Mucosa of rectum (tissue), 2 donors: Measurements from ENCODE around the gene RPA4.

Experiments used
- H3K27ac ChIP-seq, 2 donors: one replicate each; pipeline ENCODE4 v1.7.0; 2013; ENCODE audit warnings: inconsistent platforms in 2 of 2, low read depth in 2 of 2, low read length in 2 of 2
- H3K27me3 ChIP-seq, 2 donors: one replicate each; pipeline ENCODE4 v1.7.0; 2013; ENCODE audit warnings: low read length in 2 of 2; ENCODE audit not compliant: control insufficient read depth in 2 of 2, insufficient read depth in 2 of 2
- H3K36me3 ChIP-seq, 2 donors: one replicate each; pipeline ENCODE4 v1.7.0; 2013; ENCODE audit warnings: low read length in 2 of 2; ENCODE audit not compliant: control insufficient read depth in 2 of 2, insufficient read depth in 2 of 2
- H3K4me1 ChIP-seq, 2 donors: one replicate each; pipeline ENCODE4 v1.7.0; 2013; ENCODE audit warnings: low read length in 2 of 2, mild to moderate bottlenecking in 1 of 2; ENCODE audit not compliant: control insufficient read depth in 2 of 2, insufficient read depth in 2 of 2
- H3K4me3 ChIP-seq, 2 donors: one replicate each; pipeline ENCODE4 v1.7.0; 2013; ENCODE audit warnings: low read length in 2 of 2
- H3K9ac ChIP-seq, 2 donors: one replicate each; pipeline ENCODE4 v1.7.0; 2013; ENCODE audit warnings: low read length in 2 of 2, low read depth in 1 of 2, mild to moderate bottlenecking in 1 of 2
- H3K9me3 ChIP-seq, 2 donors: one replicate each; pipeline ENCODE4 v1.7.0; 2013; ENCODE audit warnings: low read length in 2 of 2; ENCODE audit not compliant: control insufficient read depth in 2 of 2
- donor health status: healthy.
- donor health status: Normal muscosa, but diverticular disease.

RPA4 gene

DNA sequence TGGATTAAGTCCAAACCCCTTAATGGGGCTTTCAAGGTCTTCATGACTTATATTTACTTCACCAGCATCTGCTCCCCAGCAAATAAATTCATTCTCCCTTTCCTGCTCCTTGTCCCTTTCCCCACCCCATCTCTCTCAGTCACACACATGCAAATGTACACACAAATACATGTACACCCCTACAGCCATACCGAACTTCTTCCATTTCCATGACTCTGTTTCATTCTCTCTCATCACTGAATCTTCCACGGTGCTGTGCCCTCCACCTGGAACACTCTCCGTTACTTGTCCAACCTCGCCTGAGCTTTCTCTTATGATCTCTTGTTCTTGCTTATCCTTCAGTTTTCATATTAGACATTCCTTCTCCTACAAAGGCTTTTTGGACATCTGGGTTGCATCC lies 22.0 kb upstream of the RPA4 start:
- no peak overlapping the region for H3K27ac ChIP-seq
- H3K4me1 ChIP-seq = no peaks in the 10 kb centered on the region
- H3K9ac ChIP-seq = no peak overlapping the region
- H3K36me3 ChIP-seq = no peaks in the 10 kb centered on the region
- no peak overlapping the region for H3K4me3 ChIP-seq
- no peaks in the 10 kb centered on the region for H3K9me3 ChIP-seq
- no peaks in the 10 kb centered on the region for H3K27me3 ChIP-seq

DNA sequence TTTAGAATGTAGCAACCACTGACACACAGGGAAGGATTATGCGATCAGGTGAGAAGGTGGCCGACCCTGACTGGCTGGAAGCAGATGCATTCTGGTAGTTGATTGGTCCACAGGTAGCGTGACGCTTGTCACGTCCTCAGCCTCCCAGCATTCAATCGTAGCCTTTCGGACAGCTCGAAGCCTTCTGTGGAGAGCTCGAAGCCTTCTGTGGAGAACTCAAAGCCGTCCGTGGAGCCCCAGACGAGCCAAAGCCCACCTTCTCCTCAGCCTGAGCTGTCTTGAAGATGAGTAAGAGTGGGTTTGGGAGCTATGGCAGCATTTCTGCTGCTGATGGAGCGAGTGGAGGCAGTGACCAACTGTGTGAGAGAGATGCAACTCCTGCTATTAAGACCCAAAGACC lies 319 bp downstream of the RPA4 start:
- Histone ChIP-seq H3K36me3 (peaks cover 0 to 7% of the 10 kb centered on the region in 2 donors), H3K4me1 (no peaks in the 10 kb centered on the region), H3K9ac (no peak overlapping the region), H3K27me3 (no peaks in the 10 kb centered on the region), H3K27ac (no peak overlapping the region), H3K9me3 (no peaks in the 10 kb centered on the region), H3K4me3 (no peak overlapping the region)

DNA sequence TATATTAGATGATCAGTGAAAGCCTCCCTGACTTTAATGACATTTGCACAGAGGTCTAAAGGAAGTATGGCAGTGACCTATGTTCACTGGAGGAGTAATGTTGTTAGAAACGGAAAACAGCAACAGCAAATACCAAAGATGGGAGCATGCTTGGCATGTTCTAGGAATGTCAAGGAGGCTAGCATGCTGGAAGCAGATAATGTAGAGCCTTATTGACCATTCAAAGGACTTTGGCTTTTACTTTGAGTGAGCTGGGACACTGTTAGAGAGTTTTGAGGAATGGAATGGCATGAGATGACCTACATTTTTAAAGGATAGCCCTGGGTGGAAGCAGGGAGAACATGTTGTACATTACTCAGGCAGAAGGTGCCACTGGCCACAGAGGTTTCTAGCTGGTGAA lies 6.0 kb downstream of the RPA4 start:
- Histone ChIP-seq H3K36me3 (peaks cover 0 to under 1% of the 10 kb centered on the region in 2 donors), H3K27ac (no peak overlapping the region), H3K9me3 (no peaks in the 10 kb centered on the region), H3K27me3 (no peaks in the 10 kb centered on the region), H3K4me3 (no peak overlapping the region), H3K9ac (no peak overlapping the region), H3K4me1 (no peaks in the 10 kb centered on the region)

DNA sequence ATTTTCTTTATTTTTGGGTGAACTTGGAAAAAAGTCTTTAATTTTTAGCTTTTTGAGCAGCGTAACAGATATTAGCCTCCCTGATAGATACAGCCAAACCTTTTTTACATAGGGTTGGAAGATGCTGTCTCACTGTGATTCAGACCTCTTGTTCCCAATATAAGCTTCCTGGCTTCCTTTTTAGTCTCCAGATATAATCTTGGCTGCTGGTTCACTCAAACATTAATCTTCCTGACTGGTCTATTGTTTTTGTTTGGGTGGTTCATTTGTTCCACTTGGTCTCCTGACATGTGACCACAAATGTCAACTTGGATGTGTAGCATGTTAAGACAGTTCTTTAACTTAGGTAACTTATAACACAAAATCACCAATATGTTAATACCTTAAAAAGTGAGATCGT lies 23.0 kb downstream of the RPA4 start:
- no peak overlapping the region for H3K4me3 ChIP-seq
- H3K27ac ChIP-seq = no peak overlapping the region
- no peaks in the 10 kb centered on the region for H3K36me3 ChIP-seq
- no peak overlapping the region for H3K9ac ChIP-seq
- H3K27me3 ChIP-seq = no peaks in the 10 kb centered on the region
- no peaks in the 10 kb centered on the region for H3K4me1 ChIP-seq
- no peaks in the 10 kb centered on the region for H3K9me3 ChIP-seq

DNA sequence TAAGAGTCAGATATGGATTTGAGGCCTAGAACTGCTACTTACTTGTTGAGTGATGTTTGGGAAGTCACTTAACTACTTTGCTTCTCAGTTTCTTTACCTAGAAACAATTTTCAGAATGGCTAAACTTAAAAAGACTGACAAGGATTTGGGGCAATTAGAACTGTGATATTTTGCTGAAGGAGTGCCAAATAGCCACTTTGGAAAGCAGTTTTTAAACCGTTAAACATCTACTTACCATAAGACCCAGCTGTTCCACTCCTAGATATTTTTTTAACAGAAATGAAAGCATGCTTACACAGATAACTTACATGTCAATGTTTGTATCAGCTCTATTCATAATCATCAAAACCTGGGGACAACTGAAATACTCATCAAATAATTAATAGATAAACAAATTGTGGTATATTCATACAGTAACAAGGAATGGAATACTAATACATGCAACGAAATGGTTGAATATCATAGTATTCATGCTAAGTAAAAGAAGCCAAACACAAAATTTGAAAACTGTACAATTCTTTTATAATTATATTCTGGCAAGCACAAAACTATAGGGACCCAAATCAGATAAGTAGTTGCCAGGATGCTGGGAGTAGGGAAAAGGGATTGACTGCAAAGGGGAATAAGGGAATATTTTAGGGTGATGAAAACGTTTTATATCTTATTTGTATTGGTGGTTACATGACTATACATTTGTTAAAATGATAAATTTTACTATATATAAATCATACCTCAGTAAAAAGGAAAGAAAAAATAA lies 24.0 kb downstream of the RPA4 start:
- Histone ChIP-seq H3K4me3 (no peak overlapping the region), H3K36me3 (no peaks in the 10 kb centered on the region), H3K27ac (no peak overlapping the region), H3K9me3 (no peaks in the 10 kb centered on the region), H3K27me3 (no peaks in the 10 kb centered on the region), H3K9ac (no peak overlapping the region), H3K4me1 (no peaks in the 10 kb centered on the region)

DNA sequence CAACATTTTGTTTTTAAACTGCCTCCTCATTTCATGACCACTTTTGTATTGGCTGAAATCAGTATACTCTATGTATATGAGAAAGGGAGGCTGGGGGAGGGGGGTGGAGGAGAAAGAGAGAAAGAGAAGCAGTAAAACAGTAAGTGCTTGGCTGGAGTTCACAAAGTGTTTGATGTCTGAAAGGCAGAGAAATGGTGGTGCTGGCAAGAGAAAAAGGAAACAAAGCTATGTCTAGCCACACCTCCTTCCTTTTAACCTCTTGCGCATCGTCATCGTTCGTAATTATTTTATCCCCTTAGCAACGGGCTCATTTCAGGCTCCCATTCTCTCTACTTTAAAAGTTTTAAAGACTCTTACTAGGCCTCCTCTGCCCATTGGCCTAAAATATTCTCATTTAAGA lies 25.6 kb downstream of the RPA4 start:
- Histone ChIP-seq H3K4me1 (no peaks in the 10 kb centered on the region), H3K27me3 (no peaks in the 10 kb centered on the region), H3K9me3 (no peaks in the 10 kb centered on the region), H3K36me3 (no peaks in the 10 kb centered on the region), H3K4me3 (no peak overlapping the region), H3K27ac (no peak overlapping the region), H3K9ac (no peak overlapping the region)

DNA sequence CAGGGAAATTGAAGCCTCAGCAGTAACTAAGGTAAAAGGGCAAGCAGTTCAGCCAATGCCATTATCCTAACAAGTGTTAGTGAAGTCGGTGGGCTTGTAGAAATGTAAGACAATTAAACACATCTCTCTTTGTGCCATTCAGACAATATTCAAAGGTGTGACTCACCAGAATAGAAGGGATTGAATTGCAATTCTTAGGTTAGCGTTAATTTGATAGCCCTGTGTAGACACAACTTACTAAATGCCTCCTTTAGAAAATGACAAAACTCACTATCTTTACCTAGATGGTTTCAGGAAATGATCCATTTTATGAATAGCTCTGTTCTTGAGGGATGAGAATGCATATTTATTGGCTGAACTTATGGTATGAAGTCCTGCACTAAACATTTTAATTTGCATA lies 35.2 kb downstream of the RPA4 start:
- Histone ChIP-seq H3K9me3 (no peaks in the 10 kb centered on the region), H3K27ac (no peak overlapping the region), H3K4me1 (no peaks in the 10 kb centered on the region), H3K27me3 (no peaks in the 10 kb centered on the region), H3K9ac (no peak overlapping the region), H3K36me3 (peaks cover 0 to 5% of the 10 kb centered on the region in 2 donors), H3K4me3 (no peak overlapping the region)

DNA sequence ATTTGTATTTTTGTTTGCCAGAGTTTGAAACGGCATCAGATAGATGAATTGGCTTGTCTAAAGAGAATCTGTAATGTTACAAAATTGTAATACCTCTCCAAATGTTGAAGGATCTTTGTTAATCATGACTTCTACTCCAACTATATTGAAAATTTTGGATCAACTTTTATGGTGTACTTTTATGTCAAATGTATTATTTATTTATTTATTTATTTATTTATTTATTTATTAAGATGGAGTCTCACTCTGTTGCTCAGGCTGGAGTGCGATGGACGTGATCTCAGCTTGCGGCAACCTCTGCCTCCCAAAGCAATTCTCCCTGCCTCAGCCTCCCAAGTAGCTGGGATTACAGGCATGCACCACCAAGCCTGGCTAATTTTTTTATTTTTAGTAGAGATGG lies 36.0 kb downstream of the RPA4 start:
- Histone ChIP-seq H3K36me3 (peaks cover 0 to 5% of the 10 kb centered on the region in 2 donors), H3K9me3 (no peaks in the 10 kb centered on the region), H3K27me3 (no peaks in the 10 kb centered on the region), H3K4me3 (no peak overlapping the region), H3K27ac (no peak overlapping the region), H3K4me1 (no peaks in the 10 kb centered on the region), H3K9ac (no peak overlapping the region)

DNA sequence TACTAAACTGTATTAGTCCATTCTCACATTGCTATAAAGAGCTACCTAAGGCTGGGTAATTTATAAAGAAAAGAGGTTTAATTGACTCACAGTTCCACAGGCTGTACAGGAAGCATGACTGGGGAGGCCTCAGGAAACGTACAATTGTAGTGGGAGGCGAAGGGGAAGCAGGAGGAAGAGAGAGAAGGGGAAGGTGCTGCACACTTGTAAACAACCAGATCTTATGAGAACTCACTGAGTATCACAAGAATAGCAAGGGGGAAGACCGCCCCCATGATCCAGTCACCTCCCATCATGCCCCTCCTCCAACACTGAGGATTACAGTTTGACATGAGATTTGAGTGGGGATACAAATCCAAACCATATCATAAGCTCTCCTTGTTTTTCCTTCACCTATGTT lies 40.9 kb downstream of the RPA4 start:
- Histone ChIP-seq H3K27me3 (no peaks in the 10 kb centered on the region), H3K27ac (no peak overlapping the region)

DNA sequence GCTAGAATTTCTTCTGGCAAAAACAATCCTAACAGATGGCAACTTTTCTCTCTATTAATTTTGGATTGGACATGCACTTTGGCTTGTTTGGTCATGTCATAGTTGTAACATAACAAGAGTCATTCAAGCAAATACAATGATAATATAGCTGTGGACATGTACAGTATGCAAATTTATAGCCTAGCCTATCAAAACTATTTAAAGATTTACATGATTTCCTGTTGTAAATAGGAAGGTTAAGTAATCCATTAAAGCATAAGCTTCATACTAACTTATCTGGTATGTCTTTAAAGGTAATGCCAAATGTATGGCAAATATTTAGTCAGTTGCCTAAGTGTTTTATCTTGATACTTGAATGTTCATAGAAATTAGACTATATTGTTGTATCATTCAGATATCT lies 45.3 kb downstream of the RPA4 start:
- H3K4me3 ChIP-seq = no peak overlapping the region
- H3K27me3 ChIP-seq = no peaks in the 10 kb centered on the region
- no peak overlapping the region for H3K9ac ChIP-seq
- no peak overlapping the region for H3K27ac ChIP-seq
- no peaks in the 10 kb centered on the region for H3K4me1 ChIP-seq
- no peaks in the 10 kb centered on the region for H3K36me3 ChIP-seq
- no peaks in the 10 kb centered on the region for H3K9me3 ChIP-seq

More for the DNA sequence above, 40.9 kb downstream of the RPA4 start:
- Histone ChIP-seq H3K4me3 (no peak overlapping the region), H3K9me3 (no peaks in the 10 kb centered on the region), H3K4me1 (no peaks in the 10 kb centered on the region), H3K9ac (no peak overlapping the region), H3K36me3 (no peaks in the 10 kb centered on the region)
